ENCODE results near the gene DCAF8.

DCAF8 gene

DNA sequence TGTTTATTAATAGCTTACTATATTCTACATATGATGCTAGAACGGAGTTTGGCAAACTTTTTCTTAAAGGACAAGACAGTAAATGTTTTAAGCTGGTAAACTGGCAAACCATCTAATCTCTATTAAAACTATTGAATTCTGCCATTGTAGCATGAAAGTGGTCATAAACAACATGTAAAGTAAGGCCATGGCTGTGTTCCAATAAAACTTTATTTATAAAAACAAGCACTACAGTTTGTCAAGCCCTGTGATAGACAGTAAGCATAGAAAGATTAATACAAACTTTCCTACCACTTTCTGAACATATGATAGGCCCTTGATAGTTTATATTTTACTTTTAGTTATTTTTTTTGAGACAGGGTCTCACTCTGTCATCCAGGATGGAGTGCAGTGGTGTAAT lies 34.8 kb downstream of the DCAF8 start:
- in situ Hi-C loops (cut with MboI; ENCODE audit: low sequenced_read_pairs): no loop called here

- in situ Hi-C loops (cut with MboI; ENCODE audit: low sequenced_read_pairs): no loop called here
Measured at GRCh38 chr1:160227034-160227433, 35.3 kb downstream of the DCAF8 start.

DNA sequence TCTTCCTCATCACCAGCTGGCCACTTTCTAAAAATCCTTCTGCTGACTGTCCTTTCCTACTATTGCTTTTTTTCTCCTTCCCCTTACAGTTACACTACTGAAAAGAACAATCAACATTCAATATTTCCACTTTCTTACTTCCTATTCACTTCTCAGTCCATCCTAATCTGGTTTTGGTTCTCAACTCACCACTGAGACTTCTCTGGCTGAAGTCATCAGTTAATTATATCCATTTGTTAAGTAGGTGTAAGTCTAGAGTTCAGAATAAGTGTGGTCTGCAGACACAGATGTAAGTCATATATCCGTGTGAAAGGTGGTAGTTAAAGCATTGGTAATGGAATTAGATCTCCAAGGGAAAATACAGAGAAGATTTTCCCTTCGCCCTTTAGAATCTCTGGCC lies 35.7 kb downstream of the DCAF8 start:
- in situ Hi-C loops (cut with MboI; ENCODE audit: low sequenced_read_pairs): no loop called here

DNA sequence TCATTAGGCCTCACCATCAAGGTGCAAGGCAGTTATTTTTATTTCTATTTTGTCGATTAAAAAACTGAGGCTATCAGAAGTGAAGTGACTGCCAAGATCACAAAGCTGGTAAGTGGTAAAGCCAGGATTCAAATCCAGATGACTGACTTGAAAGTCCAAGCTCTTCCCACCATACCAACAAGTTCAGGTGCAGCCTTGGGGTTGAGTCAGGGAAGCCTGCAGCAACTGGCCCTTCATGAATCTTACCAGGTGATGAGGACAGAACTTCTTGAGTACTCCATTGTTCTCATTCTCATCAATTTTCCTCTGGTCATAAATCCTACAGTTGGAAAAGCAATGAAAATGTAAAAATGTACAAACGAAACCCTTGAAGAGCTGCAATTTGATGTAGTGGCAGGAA lies 37.0 kb downstream of the DCAF8 start:
- in situ Hi-C loops (cut with MboI; ENCODE audit: low sequenced_read_pairs): no loop called here

DNA sequence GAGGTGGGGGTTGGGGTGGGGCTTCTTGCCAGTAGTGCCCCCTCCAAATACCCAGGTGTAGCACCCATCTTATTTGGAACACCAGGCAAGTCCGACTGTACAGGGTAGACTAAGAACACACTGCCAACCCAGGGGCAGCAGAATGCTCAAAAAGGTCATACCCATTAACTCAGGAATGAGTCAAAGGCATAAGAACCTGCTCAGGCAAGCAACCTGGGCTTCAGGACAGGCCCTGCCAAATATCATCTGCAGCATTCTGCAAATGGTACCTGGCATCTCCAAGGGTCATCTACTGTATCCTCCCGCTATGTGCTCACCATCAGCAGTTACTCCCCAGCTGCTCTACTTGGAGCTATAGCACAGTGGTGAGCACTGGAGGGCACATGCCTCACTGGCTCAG lies 37.7 kb downstream of the DCAF8 start:
- in situ Hi-C loops (cut with MboI; ENCODE audit: low sequenced_read_pairs): no loop called here

DNA sequence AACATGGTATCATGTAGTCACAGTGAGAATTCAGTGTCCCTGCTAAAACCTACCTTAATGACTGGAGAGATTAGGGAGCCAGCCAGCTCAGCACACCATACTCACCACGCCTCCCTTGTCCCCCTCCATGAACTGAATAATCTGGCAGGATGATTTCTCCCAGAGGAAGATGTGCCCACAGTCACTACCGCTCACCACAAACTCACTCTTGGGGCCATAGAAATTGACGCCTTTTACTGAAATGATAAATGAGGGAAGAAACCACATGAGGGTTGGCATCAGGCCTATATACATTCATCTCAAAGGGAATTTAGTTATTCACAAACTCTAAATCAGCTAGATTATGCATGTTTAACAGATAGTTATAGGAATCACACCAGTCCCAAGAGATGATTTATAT lies 39.8 kb downstream of the DCAF8 start:
- in situ Hi-C loops (cut with MboI; ENCODE audit: low sequenced_read_pairs): no loop called here

- in situ Hi-C loops (cut with MboI; ENCODE audit: low sequenced_read_pairs): no loop called here
Measured at GRCh38 chr1:160221089-160221488, 41.3 kb downstream of the DCAF8 start.

DNA sequence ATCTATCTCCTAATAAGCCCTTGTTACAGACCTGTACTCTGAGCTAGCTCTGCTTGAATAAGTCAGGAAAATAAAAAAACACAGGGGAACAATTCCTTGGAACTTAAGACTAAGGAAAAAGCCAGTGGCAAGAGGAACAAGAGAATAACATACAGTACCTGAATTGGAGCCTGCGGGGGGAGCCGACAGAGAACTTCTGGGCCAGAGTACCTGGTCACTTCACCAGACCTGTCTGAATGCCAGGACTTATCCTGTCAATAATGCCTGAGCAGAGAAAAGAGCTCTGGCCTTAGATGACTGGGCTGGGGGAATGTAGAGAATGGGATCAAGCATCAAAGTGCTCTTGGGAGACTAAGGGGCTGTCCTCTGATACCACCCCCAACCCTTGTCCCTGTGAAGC lies 42.0 kb downstream of the DCAF8 start:
- in situ Hi-C loops (cut with MboI; ENCODE audit: low sequenced_read_pairs): no loop called here

GRCh38 chr1:160219062-160219929 lies 43.1 kb downstream of the DCAF8 start:
- in situ Hi-C loops (cut with MboI; ENCODE audit: low sequenced_read_pairs): no loop called here

GRCh38 chr1:160217481-160218051 lies 44.8 kb downstream of the DCAF8 start:
- in situ Hi-C loops (cut with MboI; ENCODE audit: low sequenced_read_pairs): no loop called here

DNA sequence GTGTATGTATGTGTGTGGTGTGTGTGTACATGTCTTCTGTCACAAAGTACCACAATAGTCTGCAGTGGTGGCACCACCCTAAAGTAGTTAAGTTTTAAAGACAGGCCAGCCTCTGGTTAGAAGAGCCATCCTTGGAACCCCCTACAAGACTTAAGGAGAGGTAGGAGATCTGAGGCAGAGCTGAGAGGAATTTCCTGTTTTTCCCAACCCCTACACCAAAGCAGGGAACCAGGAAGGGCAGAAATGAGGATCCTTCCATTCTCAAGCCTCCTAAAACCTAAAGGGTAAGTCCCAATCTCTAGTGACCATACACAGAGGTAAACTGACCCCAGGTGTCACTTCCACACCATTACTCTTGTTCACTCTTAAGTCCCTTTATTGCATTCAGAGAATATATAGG lies 46.0 kb downstream of the DCAF8 start:
- in situ Hi-C loops (cut with MboI; ENCODE audit: low sequenced_read_pairs): no loop called here

DNA sequence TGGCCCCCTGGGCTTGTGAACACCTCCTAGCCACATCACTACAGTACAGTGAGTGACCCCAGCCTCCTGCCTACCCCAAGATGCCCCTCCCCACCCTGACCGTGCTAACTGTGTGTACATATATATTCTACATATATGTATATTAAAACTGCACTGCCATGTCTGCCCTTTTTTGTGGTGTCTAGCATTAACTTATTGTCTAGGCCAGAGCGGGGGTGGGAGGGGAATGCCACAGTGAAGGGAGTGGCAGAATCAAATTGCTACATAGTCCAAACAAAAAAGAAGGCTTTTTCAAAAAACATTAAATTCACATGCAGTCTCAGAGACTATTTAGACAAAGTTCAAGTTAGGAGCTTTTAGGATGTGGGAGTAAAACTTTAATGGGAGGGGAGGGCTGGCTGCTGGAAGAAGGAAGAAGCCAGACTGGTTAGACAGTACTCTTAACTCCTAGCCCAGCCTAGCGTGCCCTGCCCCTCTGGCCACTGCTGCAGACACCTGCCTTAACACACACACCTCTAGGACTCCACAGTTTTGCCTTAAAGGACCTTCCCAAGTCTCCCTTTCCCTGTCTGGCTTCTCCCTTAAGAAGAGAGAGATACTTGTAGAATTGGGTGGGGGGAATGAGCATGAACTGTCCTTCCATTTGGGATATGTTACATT lies 47.7 kb downstream of the DCAF8 start:
- in situ Hi-C loops (cut with MboI; ENCODE audit: low sequenced_read_pairs): no loop called here

DNA sequence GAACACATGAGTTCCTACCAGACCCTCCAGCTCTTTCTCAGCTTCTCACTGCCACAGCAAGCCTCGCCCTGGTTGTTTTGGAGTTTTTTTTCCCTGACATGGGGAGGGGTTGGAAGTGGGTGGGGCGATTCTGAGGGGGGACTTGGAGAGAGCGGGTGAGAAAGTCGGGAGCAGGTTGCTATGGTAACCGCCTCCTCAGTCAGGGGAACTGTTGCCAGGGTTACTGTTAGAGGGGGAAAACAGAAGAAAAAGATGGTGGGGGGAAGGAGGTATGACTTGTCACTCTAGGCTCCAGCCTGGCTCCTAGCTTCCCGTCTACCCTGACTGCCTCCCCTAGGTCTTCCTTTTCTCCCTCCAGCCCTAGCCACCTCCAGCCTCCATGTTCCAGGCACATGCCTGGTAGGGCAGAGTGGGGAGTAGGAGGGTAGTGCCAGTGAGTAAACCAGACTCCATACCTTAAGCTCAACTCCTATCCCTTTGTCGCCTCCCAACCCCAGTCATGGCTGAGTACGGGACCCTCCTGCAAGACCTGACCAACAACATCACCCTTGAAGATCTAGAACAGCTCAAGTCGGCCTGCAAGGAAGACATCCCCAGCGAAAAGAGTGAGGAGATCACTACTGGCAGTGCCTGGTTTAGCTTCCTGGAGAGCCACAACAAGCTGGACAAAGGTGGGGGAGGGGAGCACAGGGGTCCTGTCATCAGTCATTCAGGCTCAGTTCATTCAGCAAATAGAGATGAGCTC lies 51.1 kb downstream of the DCAF8 start:
- in situ Hi-C loops (cut with MboI; ENCODE audit: low sequenced_read_pairs): no loop called here

DNA sequence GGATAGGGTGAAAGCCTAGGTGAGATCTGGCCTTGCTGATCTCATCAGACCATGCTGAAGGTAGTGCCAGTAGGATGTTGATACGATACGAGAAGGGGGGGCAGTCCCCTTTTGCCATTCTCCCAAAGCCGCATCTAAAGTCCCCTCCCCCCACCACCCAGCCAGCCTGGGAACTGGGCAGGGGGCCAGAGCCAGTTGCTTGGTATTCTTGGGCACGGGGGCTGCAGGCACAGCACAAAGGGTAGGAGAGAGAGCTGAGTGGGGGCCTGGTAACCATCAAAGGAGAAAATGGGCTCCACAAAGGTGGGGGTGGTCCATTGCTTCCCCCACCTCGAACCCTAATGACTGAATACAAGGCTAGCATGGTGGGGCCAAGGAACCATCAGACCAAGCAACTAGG lies 51.8 kb downstream of the DCAF8 start:
- in situ Hi-C loops (cut with MboI; ENCODE audit: low sequenced_read_pairs): no loop called here

GRCh38 chr1:160209321-160210046 lies 52.9 kb downstream of the DCAF8 start:
- in situ Hi-C loops (cut with MboI; ENCODE audit: low sequenced_read_pairs): no loop called here

DNA sequence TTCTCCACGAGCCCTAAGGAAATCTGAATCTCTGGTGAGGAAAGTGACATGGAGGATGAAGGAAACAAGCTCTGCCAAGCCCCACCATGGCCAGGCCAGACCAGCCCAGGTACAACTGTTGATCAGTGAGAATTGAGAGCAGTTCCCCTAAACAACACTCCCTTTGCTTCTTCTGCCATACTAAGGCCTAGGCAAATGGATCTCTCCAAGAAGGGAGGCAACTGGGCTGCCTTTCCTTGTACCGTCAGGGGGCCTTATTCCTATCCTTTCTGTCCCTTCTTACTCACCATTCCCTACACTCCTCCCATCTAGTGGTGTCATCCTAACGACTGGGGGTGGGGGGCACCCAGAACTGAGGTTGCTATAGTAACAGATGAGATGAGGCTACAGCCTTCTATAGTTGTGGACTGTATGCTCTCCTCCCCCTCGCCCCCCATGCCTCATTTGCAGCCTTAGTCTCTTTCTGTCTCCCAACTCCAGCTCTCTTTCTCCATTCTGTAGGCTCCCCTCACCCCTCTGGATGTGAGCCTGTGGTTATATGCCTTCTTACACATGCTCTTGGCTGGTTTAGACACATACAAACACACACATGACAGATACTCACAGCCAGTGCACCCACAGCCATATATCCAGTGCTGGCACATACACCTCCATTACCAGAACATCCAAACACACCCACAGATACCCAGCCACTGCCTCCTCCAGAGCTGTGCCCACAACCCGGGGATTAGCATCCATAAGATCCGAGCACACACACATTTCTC lies 53.6 kb downstream of the DCAF8 start:
- in situ Hi-C loops (cut with MboI; ENCODE audit: low sequenced_read_pairs): no loop called here

DNA sequence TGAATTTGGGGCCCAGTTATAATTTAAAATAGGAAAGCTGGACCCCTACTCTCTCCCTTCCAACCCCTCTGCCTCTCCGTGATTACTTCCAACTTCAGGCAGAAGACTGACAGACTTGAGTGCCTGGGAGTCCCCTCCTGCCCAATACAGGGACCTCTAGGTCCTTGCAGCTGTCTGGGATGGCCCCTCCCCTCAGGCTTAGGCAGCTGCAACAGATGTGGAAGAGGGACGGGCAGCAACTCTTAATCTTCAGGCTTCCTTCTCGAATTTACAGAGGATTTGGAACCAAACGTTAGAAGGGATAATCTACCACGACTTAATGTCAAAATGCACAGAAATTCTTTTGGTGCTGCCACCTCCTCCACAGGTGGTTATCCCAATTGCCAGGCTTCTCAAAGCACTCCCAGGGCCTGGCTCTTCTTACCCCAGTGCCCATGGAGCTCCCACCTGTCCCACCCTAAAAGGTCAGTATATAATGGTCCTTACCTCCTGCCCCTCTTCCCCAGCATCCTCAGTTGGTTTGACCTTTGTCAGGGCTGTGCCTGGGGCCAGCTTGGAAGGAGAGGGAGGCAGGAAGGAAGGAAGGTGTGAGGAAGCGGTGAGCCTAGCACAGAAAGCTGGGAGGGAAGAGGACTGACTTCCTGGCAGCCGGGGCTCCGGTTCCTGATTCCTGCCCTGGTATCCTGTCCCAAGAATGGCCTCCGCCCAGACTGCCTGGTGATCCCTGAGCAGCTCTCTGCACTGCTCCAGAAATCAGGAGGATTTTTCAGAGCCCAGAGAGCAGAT lies 54.4 kb downstream of the DCAF8 start:
- in situ Hi-C loops (cut with MboI; ENCODE audit: low sequenced_read_pairs): no loop called here

DNA sequence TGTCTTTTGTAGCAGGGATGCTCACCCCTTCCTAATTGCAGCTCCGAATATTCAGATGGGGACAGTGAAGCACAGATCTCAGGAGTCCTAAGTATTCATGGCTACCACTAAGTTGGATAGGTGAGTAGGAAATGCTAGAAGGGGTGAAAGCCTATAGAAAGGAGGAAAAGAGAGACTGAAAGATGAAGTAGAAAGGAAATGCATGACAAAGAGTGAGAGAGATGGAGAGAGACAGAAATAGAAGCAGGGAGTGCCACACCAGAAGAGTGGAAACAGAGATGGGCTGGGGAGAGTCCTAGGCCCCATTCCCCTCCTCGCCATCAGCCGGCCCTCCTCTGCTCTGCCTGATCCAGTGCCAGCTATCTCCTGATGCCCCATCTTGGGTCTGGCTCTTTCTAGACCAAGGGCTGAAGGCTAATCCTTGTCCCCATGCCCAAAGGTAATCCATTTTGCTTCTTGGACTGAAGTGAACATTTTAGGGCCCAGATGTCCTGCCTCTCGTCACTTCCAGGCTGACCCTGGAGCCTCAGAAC lies 55.2 kb downstream of the DCAF8 start:
- in situ Hi-C loops (cut with MboI; ENCODE audit: low sequenced_read_pairs): no loop called here

Data from hTERT RPE-1 (cell line).